GM13976 (cell line): ENCODE data around the gene CCL11.

Experiments used
- DNase-seq: peaks from one replicate; pipeline ENCODE4 v3.0.0; 2012; ENCODE audit warnings: low spot score
- CTCF ChIP-seq: IDR thresholded peaks from 2 replicates; pipeline ENCODE4 v1.5.1; 2012; ENCODE audit warnings: borderline replicate concordance, mild to moderate bottlenecking; ENCODE audit not compliant: insufficient read depth; ENCODE audit errors: extremely low read depth, missing control alignments, control extremely low read depth
- in situ Hi-C: fragments of 300-500 bp; cut with MboI; formaldehyde crosslinking; loops from one replicate; pipeline ENCODE4 v1.12.0; 2022; ENCODE audit warnings: low sequenced_read_pairs, mixed read lengths, inconsistent platforms; ENCODE audit not compliant: unreplicated experiment

The CCL11 gene

GRCh38 chr17:34285286-34285792 lies at the start of gene CCL11:
Gene CCL11 (plus strand): TSS chr17:34285742. CDS start chr17:34285809, 67 bp downstream.
- TF ChIP-seq CTCF = no peak
- in situ Hi-C loops = no loop called here
- DNase-seq = no peak

DNA sequence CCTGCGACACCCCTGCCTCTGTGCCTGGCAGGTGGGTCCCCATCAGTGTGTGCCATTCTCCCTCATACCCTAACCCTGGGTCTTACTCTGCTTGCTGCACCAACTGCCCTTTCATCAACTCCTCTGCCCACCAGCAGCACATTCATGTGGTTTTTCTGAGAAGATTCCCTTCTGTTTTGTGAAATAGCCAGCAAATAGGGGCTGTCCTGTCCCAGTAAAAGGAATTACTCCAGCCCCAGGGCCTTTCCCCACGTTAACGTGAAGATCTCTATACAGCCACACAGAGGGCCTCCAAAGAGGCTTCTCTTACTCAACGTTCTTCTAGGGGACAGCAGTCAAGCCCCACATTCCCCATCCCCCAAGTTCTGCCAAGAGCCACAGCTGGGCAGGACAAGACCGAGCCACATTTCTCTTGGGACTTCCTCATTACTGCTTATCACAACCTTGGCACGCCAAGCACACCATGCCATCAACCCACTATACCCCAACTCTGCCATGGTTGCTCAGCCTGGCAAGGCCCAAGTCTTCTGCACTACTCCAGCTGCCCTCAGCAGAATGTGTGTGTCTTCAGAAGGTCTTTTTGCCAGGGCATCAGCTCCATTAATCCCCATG lies 49.2 kb upstream of the CCL11 start:
- no peak for TF ChIP-seq CTCF
- in situ Hi-C loops = no loop called here
- DNase-seq = no peak

GRCh38 chr17:34237458-34237857 lies 48.1 kb upstream of the CCL11 start:
- in situ Hi-C loops = no loop called here

DNA sequence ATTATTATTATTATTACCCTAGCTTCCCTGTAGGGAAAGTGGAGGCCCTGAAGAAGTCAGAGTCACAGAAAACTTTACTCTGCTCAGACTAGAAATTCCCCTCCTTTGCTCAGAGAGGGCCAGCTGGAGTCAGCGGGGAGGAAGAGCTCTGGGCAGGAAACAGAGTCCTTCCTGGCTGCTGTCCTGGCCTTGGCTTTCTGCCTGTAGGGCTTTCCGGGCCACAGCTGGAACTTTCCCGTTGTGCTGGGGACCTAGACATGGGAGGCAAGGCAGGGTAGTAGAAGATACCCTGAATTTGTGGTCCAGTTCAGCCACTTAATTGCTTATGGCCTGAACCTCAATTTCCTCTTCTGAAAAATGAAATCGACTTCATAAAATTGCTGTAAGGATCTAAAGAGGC lies 44.5 kb upstream of the CCL11 start:
- in situ Hi-C loops = no loop called here
- no peak for TF ChIP-seq CTCF
- DNase-seq = no peak

More at GRCh38 chr17:34237458-34237857, 48.1 kb upstream of the CCL11 start:
- TF ChIP-seq CTCF = no peak
- DNase-seq = no peak

GRCh38 chr17:34242587-34243363 lies 42.8 kb upstream of the CCL11 start:
- in situ Hi-C loops = no loop called here
- no peak for TF ChIP-seq CTCF
- DNase-seq = no peak

- DNase-seq = no peak
- TF ChIP-seq CTCF = no peak
- in situ Hi-C loops = no loop called here
Measured at GRCh38 chr17:34243364-34244320, 41.9 kb upstream of the CCL11 start.
